HUES48 (cell line): Measurements from ENCODE around the gene BRF1.

Experiments
- H3K27ac ChIP-seq: one replicate; pipeline ENCODE4 v1.7.0; 2013; ENCODE audit warnings: low read depth, low read length, inconsistent platforms
- H3K27me3 ChIP-seq: 2 replicates; pipeline ENCODE4 v1.6.1; 2013; ENCODE audit warnings: mild to moderate bottlenecking, low read length; ENCODE audit not compliant: control insufficient read depth, insufficient read depth
- H3K36me3 ChIP-seq: 2 replicates; pipeline ENCODE4 v1.6.1; 2013; ENCODE audit warnings: low read length; ENCODE audit not compliant: control insufficient read depth, insufficient read depth
- H3K4me1 ChIP-seq: 2 replicates; pipeline ENCODE4 v1.6.1; 2013; ENCODE audit warnings: mild to moderate bottlenecking, low read length; ENCODE audit not compliant: control insufficient read depth, insufficient read depth
- H3K4me3 ChIP-seq: 2 replicates; pipeline ENCODE4 v1.5.1; 2013; ENCODE audit warnings: mild to moderate bottlenecking, low read depth, low read length
- H3K9ac ChIP-seq: 2 replicates; pipeline ENCODE4 v1.6.1; 2013; ENCODE audit warnings: mild to moderate bottlenecking, low read depth, low read length, moderate library complexity
- H3K9me3 ChIP-seq: 2 replicates; pipeline ENCODE4 v1.6.1; 2013; ENCODE audit warnings: low read length; ENCODE audit not compliant: control insufficient read depth, insufficient read depth

The BRF1 gene

GRCh38 chr14:105204931-105205672, 95.7 kb downstream of the BRF1 start:
- H3K27ac ChIP-seq: no peak overlapping the region
- no peaks in the 10 kb centered on the region for H3K9me3 ChIP-seq
- no peaks in the 10 kb centered on the region for H3K36me3 ChIP-seq
- H3K4me3 ChIP-seq: no peak overlapping the region
- H3K4me1 ChIP-seq: no peaks in the 10 kb centered on the region
- no peak overlapping the region for H3K9ac ChIP-seq
- no peaks in the 10 kb centered on the region; the same call in 1 of the 2 replicates for H3K27me3 ChIP-seq

- no peaks in the 10 kb centered on the region for H3K36me3 ChIP-seq
- H3K4me3 ChIP-seq: no peak overlapping the region
- no peaks in the 10 kb centered on the region; the same call in 1 of the 2 replicates for H3K27me3 ChIP-seq
- H3K9me3 ChIP-seq: no peaks in the 10 kb centered on the region
- no peaks in the 10 kb centered on the region for H3K4me1 ChIP-seq
- no peak overlapping the region for H3K27ac ChIP-seq
- H3K9ac ChIP-seq: no peak overlapping the region
Observed at GRCh38 chr14:105204206-105204930, 96.4 kb downstream of the BRF1 start.

GRCh38 chr14:105203701-105204100, 97.1 kb downstream of the BRF1 start:
- Histone ChIP-seq H3K27me3 (no peaks in the 10 kb centered on the region; the same call in 1 of the 2 replicates), H3K4me1 (no peaks in the 10 kb centered on the region), H3K9me3 (no peaks in the 10 kb centered on the region), H3K27ac (no peak overlapping the region), H3K4me3 (no peak overlapping the region), H3K36me3 (no peaks in the 10 kb centered on the region), H3K9ac (no peak overlapping the region)

GRCh38 chr14:105203057-105203531, 97.7 kb downstream of the BRF1 start:
- no peak overlapping the region for H3K4me3 ChIP-seq

GRCh38 chr14:105201925-105202513, 98.8 kb downstream of the BRF1 start:
- Histone ChIP-seq H3K4me3 (no peak overlapping the region), H3K36me3 (no peaks in the 10 kb centered on the region), H3K27ac (no peak overlapping the region), H3K9ac (no peak overlapping the region), H3K4me1 (no peaks in the 10 kb centered on the region), H3K9me3 (no peaks in the 10 kb centered on the region), H3K27me3 (peaks cover 16% of the 10 kb centered on the region)

More at GRCh38 chr14:105203057-105203531, 97.7 kb downstream of the BRF1 start:
- Histone ChIP-seq H3K9ac (no peak overlapping the region), H3K27ac (no peak overlapping the region), H3K36me3 (no peaks in the 10 kb centered on the region), H3K4me1 (no peaks in the 10 kb centered on the region), H3K27me3 (peaks cover 5% of the 10 kb centered on the region), H3K9me3 (no peaks in the 10 kb centered on the region)

GRCh38 chr14:105201156-105201924, 99.5 kb downstream of the BRF1 start:
- Histone ChIP-seq H3K36me3 (no peaks in the 10 kb centered on the region), H3K27me3 (peaks cover 17% of the 10 kb centered on the region), H3K9ac (no peak overlapping the region), H3K4me3 (no peak overlapping the region), H3K27ac (no peak overlapping the region), H3K4me1 (no peaks in the 10 kb centered on the region), H3K9me3 (no peaks in the 10 kb centered on the region)

GRCh38 chr14:105200641-105201040, 100.2 kb downstream of the BRF1 start:
- Histone ChIP-seq H3K27me3 (peaks cover 24% of the 10 kb centered on the region), H3K4me1 (peaks cover 6% of the 10 kb centered on the region; the same call in 1 of the 2 replicates), H3K9me3 (no peaks in the 10 kb centered on the region), H3K4me3 (no peak overlapping the region), H3K27ac (no peak overlapping the region), H3K36me3 (no peaks in the 10 kb centered on the region), H3K9ac (no peak overlapping the region)

GRCh38 chr14:105200074-105200473, 100.7 kb downstream of the BRF1 start:
- H3K9ac ChIP-seq: no peak overlapping the region
- peaks cover 24% of the 10 kb centered on the region for H3K27me3 ChIP-seq
- no peaks in the 10 kb centered on the region for H3K9me3 ChIP-seq
- no peak overlapping the region for H3K4me3 ChIP-seq
- no peak overlapping the region for H3K27ac ChIP-seq
- peaks cover 6% of the 10 kb centered on the region; the same call in 1 of the 2 replicates for H3K4me1 ChIP-seq
- H3K36me3 ChIP-seq: no peaks in the 10 kb centered on the region

- peaks cover 6% of the 10 kb centered on the region; the same call in 1 of the 2 replicates for H3K4me1 ChIP-seq
- no peaks in the 10 kb centered on the region for H3K36me3 ChIP-seq
- H3K4me3 ChIP-seq: no peak overlapping the region
- no peaks in the 10 kb centered on the region for H3K9me3 ChIP-seq
- H3K27ac ChIP-seq: no peak overlapping the region
- peaks cover 31% of the 10 kb centered on the region for H3K27me3 ChIP-seq
- no peak overlapping the region for H3K9ac ChIP-seq
Observed at GRCh38 chr14:105199093-105199492, 101.7 kb downstream of the BRF1 start.

- peaks cover 34% of the 10 kb centered on the region for H3K27me3 ChIP-seq
- no peak overlapping the region for H3K27ac ChIP-seq
- H3K36me3 ChIP-seq: no peaks in the 10 kb centered on the region
- no peak overlapping the region for H3K9ac ChIP-seq
- no peaks in the 10 kb centered on the region for H3K9me3 ChIP-seq
- no peak overlapping the region for H3K4me3 ChIP-seq
- H3K4me1 ChIP-seq: peaks cover 6% of the 10 kb centered on the region; the same call in 1 of the 2 replicates
Observed at GRCh38 chr14:105198588-105198987, 102.2 kb downstream of the BRF1 start.
